SK-N-SH treated with all-trans-retinoic acid at 6 μM for 48 hours (cell line): Measurements from ENCODE around the gene SELENOF.

Source experiments
- ATAC-seq: fragments of 200-7000 bp; cut with Tn5 transposase; 3 replicates; pipeline ENCODE4 v1.9.1; 2020; ENCODE audit warnings: mild to moderate bottlenecking, moderate library complexity
- BACH2 ChIP-seq: fragments of 250-450 bp; sonication (Bioruptor Pico); IDR thresholded peaks from 2 replicates; pipeline ENCODE4 v1.9.0; 2021; ENCODE audit warnings: mild to moderate bottlenecking, borderline replicate concordance
- CSDC2 ChIP-seq: fragments of 250-450 bp; sonication (Bioruptor Pico); IDR thresholded peaks from 2 replicates; pipeline ENCODE4 v1.5.0; 2020; ENCODE audit warnings: mild to moderate bottlenecking, moderate library complexity
- GLIS3 ChIP-seq: fragments of 250-450 bp; sonication (Bioruptor Pico); IDR thresholded peaks from 2 replicates; pipeline ENCODE4 v1.5.0; 2020; ENCODE audit warnings: mild to moderate bottlenecking, moderate library complexity
- ISL1 ChIP-seq: fragments of 250-450 bp; sonication (Bioruptor Pico); IDR thresholded peaks from 2 replicates; pipeline ENCODE4 v2.1.2; 2022; ENCODE audit warnings: mild to moderate bottlenecking, moderate library complexity
- OSR1 ChIP-seq: fragments of 250-450 bp; sonication (Bioruptor Pico); IDR thresholded peaks from 2 replicates; pipeline ENCODE4 v1.8.0; 2022; ENCODE audit warnings: moderate library complexity, mild to moderate bottlenecking, inconsistent platforms
- PPARA ChIP-seq: fragments of 250-450 bp; sonication (Bioruptor Pico); IDR thresholded peaks from 2 replicates; pipeline ENCODE4 v1.5.0; 2020; ENCODE audit warnings: mild to moderate bottlenecking, borderline replicate concordance
- RARB ChIP-seq: fragments of 250-450 bp; sonication (Bioruptor Pico); IDR thresholded peaks from 2 replicates; pipeline ENCODE4 v1.8.0; 2021; ENCODE audit warnings: mild to moderate bottlenecking, moderate library complexity
- SNAI2 ChIP-seq: fragments of 250-450 bp; sonication (Bioruptor Pico); IDR thresholded peaks from 2 replicates; pipeline ENCODE4 v1.5.0; 2020; ENCODE audit warnings: mild to moderate bottlenecking, moderate library complexity
- TCF4 ChIP-seq: fragments of 250-450 bp; sonication (Bioruptor Pico); IDR thresholded peaks from 2 replicates; pipeline ENCODE4 v1.8.0; 2021; ENCODE audit warnings: mild to moderate bottlenecking, moderate library complexity, borderline replicate concordance
- TOX ChIP-seq: fragments of 250-450 bp; sonication (Bioruptor Pico); IDR thresholded peaks from 2 replicates; pipeline ENCODE4 v1.8.0; 2021; ENCODE audit warnings: mild to moderate bottlenecking, moderate library complexity, borderline replicate concordance
- ZC3H10 ChIP-seq: fragments of 250-450 bp; sonication (Bioruptor Pico); IDR thresholded peaks from 2 replicates; pipeline ENCODE4 v1.5.1; 2021; ENCODE audit warnings: mild to moderate bottlenecking, moderate library complexity
- ZFP3 ChIP-seq: fragments of 250-450 bp; sonication (Bioruptor Pico); IDR thresholded peaks from 2 replicates; pipeline ENCODE4 v1.5.0; 2020; ENCODE audit warnings: mild to moderate bottlenecking, moderate library complexity
- ZNF8 ChIP-seq: fragments of 450-650 bp; formaldehyde crosslinking; IDR thresholded peaks from 2 replicates; pipeline ENCODE4 v1.5.0; 2020; ENCODE audit warnings: mild to moderate bottlenecking, moderate library complexity
- TF ChIP-seq, protein P1 (sequence below): fragments of 250-450 bp; sonication (Bioruptor Pico); IDR thresholded peaks from 2 replicates; pipeline ENCODE4 v1.8.0; 2020; ENCODE audit warnings: mild to moderate bottlenecking, moderate library complexity, borderline replicate concordance
- TF ChIP-seq, protein P2 (sequence below): fragments of 250-450 bp; sonication (Bioruptor Pico); IDR thresholded peaks from 2 replicates; pipeline ENCODE4 v1.8.0; 2021; ENCODE audit warnings: low read depth, mild to moderate bottlenecking, moderate library complexity, borderline replicate concordance
- TF ChIP-seq, protein P3 (sequence below): fragments of 250-450 bp; sonication (Bioruptor Pico); IDR thresholded peaks from 2 replicates; pipeline ENCODE4 v1.5.0; 2020; ENCODE audit warnings: mild to moderate bottlenecking, moderate library complexity

SELENOF gene

DNA sequence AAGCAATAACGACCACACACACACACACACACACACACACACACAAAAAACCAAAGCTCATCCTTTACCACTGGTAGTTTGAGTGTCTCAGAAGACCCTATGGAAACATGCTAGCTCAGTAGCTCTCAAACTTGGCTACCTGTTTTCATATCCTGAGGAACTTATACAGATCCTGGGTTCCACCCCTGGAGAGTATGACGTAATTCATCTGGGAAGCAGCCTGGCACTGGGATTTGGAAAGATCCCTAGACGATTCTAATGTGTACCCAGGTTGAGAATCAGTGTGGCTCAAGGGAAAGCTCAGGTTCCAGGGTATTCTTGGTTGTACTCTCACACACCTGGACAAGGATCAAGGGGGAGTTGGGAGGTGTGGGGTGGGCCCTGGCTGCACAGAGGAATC lies 85.9 kb downstream of the SELENOF start:
- no peak for ATAC-seq
- no peak for TF ChIP-seq ZC3H10 (CRISPR knock-in tag)
- no peak for TF ChIP-seq CSDC2 (CRISPR knock-in tag)
- TF ChIP-seq OSR1 (CRISPR knock-in tag) = no peak
- TF ChIP-seq, protein P1, sequence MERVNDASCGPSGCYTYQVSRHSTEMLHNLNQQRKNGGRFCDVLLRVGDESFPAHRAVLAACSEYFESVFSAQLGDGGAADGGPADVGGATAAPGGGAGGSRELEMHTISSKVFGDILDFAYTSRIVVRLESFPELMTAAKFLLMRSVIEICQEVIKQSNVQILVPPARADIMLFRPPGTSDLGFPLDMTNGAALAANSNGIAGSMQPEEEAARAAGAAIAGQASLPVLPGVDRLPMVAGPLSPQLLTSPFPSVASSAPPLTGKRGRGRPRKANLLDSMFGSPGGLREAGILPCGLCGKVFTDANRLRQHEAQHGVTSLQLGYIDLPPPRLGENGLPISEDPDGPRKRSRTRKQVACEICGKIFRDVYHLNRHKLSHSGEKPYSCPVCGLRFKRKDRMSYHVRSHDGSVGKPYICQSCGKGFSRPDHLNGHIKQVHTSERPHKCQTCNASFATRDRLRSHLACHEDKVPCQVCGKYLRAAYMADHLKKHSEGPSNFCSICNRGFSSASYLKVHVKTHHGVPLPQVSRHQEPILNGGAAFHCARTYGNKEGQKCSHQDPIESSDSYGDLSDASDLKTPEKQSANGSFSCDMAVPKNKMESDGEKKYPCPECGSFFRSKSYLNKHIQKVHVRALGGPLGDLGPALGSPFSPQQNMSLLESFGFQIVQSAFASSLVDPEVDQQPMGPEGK = no peak
- no peak for TF ChIP-seq GLIS3 (CRISPR knock-in tag)
- no peak for TF ChIP-seq ISL1 (CRISPR knock-in tag)
- TF ChIP-seq, protein P2, sequence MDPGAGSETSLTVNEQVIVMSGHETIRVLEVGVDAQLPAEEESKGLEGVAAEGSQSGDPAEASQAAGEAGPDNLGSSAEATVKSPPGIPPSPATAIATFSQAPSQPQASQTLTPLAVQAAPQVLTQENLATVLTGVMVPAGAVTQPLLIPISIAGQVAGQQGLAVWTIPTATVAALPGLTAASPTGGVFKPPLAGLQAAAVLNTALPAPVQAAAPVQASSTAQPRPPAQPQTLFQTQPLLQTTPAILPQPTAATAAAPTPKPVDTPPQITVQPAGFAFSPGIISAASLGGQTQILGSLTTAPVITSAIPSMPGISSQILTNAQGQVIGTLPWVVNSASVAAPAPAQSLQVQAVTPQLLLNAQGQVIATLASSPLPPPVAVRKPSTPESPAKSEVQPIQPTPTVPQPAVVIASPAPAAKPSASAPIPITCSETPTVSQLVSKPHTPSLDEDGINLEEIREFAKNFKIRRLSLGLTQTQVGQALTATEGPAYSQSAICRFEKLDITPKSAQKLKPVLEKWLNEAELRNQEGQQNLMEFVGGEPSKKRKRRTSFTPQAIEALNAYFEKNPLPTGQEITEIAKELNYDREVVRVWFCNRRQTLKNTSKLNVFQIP (CRISPR knock-in tag) = no peak
- no peak for TF ChIP-seq RARB (CRISPR knock-in tag)

DNA sequence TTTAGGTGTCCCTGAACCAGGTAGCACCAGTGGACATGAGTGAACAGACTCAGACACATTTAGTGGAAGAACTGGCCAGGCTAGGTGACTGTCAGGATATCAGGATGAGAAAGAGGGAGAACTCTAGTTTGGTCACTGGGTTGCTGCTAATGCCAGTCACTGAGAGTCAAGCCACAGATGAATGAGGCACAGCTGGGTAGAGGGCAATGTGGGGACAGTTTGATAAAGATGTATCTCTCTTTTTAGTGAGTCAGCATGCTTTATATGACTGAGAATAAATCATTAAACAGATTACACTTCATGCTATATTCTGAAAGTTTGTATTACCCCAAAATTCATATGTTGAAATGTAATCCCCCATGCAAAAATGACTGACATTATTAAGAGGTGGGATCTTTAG lies 87.1 kb downstream of the SELENOF start:
- ATAC-seq = no peak
- no peak for TF ChIP-seq ISL1 (CRISPR knock-in tag)
- TF ChIP-seq ZFP3 = no peak
- TF ChIP-seq BACH2 (CRISPR knock-in tag) = no peak
- TF ChIP-seq RARB (CRISPR knock-in tag) = no peak
- no peak for TF ChIP-seq OSR1 (CRISPR knock-in tag)
- no peak for TF ChIP-seq TOX (CRISPR knock-in tag)
- TF ChIP-seq, protein P1 = no peak
- TF ChIP-seq TCF4 = no peak
- TF ChIP-seq, protein P2 (CRISPR knock-in tag) = no peak
- no peak for TF ChIP-seq ZC3H10 (CRISPR knock-in tag)
- no peak for TF ChIP-seq CSDC2 (CRISPR knock-in tag)
- no peak for TF ChIP-seq SNAI2 (CRISPR knock-in tag)
- TF ChIP-seq, protein P3, sequence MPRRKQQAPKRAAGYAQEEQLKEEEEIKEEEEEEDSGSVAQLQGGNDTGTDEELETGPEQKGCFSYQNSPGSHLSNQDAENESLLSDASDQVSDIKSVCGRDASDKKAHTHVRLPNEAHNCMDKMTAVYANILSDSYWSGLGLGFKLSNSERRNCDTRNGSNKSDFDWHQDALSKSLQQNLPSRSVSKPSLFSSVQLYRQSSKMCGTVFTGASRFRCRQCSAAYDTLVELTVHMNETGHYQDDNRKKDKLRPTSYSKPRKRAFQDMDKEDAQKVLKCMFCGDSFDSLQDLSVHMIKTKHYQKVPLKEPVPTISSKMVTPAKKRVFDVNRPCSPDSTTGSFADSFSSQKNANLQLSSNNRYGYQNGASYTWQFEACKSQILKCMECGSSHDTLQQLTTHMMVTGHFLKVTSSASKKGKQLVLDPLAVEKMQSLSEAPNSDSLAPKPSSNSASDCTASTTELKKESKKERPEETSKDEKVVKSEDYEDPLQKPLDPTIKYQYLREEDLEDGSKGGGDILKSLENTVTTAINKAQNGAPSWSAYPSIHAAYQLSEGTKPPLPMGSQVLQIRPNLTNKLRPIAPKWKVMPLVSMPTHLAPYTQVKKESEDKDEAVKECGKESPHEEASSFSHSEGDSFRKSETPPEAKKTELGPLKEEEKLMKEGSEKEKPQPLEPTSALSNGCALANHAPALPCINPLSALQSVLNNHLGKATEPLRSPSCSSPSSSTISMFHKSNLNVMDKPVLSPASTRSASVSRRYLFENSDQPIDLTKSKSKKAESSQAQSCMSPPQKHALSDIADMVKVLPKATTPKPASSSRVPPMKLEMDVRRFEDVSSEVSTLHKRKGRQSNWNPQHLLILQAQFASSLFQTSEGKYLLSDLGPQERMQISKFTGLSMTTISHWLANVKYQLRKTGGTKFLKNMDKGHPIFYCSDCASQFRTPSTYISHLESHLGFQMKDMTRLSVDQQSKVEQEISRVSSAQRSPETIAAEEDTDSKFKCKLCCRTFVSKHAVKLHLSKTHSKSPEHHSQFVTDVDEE (CRISPR knock-in tag) = no peak

DNA sequence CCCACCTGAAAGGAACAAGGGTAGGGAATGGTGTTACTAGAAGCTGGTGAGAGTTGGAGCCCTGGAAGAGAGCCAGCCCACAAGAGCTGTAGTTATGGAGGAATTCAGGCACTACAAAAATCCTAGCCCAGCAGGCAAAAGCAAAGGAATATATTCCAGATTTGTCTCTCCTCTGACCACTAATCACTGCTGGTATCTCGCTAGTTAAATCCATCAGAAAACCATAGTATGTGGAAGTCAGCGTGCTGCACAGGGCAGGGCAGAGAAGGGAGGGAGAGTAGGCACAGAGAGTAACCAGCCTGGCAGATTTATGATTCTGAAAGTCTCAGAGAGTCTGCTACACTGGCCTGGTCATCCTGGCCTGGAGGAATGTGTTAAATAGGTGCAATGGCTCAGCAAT lies 88.6 kb downstream of the SELENOF start:
- ATAC-seq = peak; percentile 82
- TF ChIP-seq ZC3H10 (CRISPR knock-in tag) (no peak), ZNF8 (CRISPR knock-in tag) (no peak), PPARA (no peak)
- TF ChIP-seq, protein P3 (CRISPR knock-in tag) = no peak
